DOHH2 (cell line): ENCODE results near the gene PCK2.

Experiments
- CTCF ChIP-seq: fragments of 200-600 bp; sonication (generic); IDR thresholded peaks from one replicate; pipeline ENCODE4 v1.5.1; 2014; ENCODE audit warnings: antibody characterized with exemption, mild to moderate bottlenecking, low read depth, low read length; ENCODE audit not compliant: poor library complexity, severe bottlenecking
- EZH2phosphoT487 ChIP-seq: fragments of 200-600 bp; sonication (generic); IDR thresholded peaks from 2 replicates; pipeline ENCODE4 v1.6.1; 2017; ENCODE audit warnings: borderline replicate concordance, mild to moderate bottlenecking, antibody characterized with exemption, low read length, moderate library complexity, mixed read lengths

- no peak for TF ChIP-seq CTCF
- no peak for TF ChIP-seq EZH2phosphoT487
These were observed 1.5 kb upstream of the PCK2 start for GRCh38 chr14:24092505-24093206.
